H1 (cell line): ENCODE data around the gene ADGRF5. TPM values are rescaled to one million over a fixed set of nuclear protein-coding genes. Genes with fewer than 3 reads are reported as not detected.

Experiments used
- CTCF ChIA-PET: fragments of 300-600 bp; sonication (Branson Sonifier 250); formaldehyde crosslinking; loops from one replicate; lab custom pipeline; 2021; ENCODE audit not compliant: partially characterized antibody; lab: Charles Lee
- POLR2A ChIA-PET: fragments of 300-600 bp; sonication (Branson Sonifier 250); formaldehyde crosslinking; loops from one replicate; lab custom pipeline; 2021; ENCODE audit warnings: inconsistent platforms; ENCODE audit not compliant: partially characterized antibody; lab: Charles Lee
- DNase-seq, 2 experiments: peaks; one replicate each; pipeline versions ENCODE4 v3.0.0 to v3.0.0-alpha.2; 2010 to 2022; ENCODE audit warnings: low spot score in 2 of 2, low read depth in 1 of 2, mixed read lengths in 1 of 2
- FAIRE-seq: peaks from 2 replicates; lab custom pipeline; 2011; peaks lifted over from hg19 to GRCh38; lab: Jason Lieb, UNC
- H2AFZ ChIP-seq: 2 replicates; pipeline ENCODE4 v1.8.1; 2012; ENCODE audit warnings: low read length, inconsistent platforms
- H2AK5ac ChIP-seq: 2 replicates; pipeline ENCODE4 v1.6.1; 2013; ENCODE audit warnings: low read depth, low read length
- H2BK120ac ChIP-seq: replicated peaks from 2 replicates; pipeline ENCODE3; 2013; ENCODE audit warnings: low read depth, low read length, inconsistent platforms
- H2BK12ac ChIP-seq: 2 replicates; pipeline ENCODE4 v1.6.1; 2013; ENCODE audit warnings: low read depth, low read length
- H2BK15ac ChIP-seq: 2 replicates; pipeline ENCODE4 v1.6.1; 2013; ENCODE audit warnings: low read length
- H2BK20ac ChIP-seq: 2 replicates; pipeline ENCODE4 v1.6.1; 2013; ENCODE audit warnings: low read length
- H2BK5ac ChIP-seq: 2 replicates; pipeline ENCODE4 v1.6.1; 2013; ENCODE audit warnings: low read depth, low read length
- H3K14ac ChIP-seq: 2 replicates; pipeline ENCODE4 v1.6.1; 2013; ENCODE audit warnings: inconsistent platforms; ENCODE audit not compliant: insufficient read length
- H3K18ac ChIP-seq: 2 replicates; pipeline ENCODE4 v1.6.1; 2013; ENCODE audit warnings: low read length; ENCODE audit errors: extremely low read depth
- H3K23ac ChIP-seq: 2 replicates; pipeline ENCODE4 v1.6.1; 2013; ENCODE audit warnings: inconsistent platforms; ENCODE audit not compliant: insufficient read length
- H3K23me2 ChIP-seq: 2 replicates; pipeline ENCODE4 v1.6.1; 2013; ENCODE audit warnings: low read depth, low read length
- H3K27ac ChIP-seq: 2 replicates; pipeline ENCODE4 v1.6.1; 2011; ENCODE audit warnings: low read depth, low read length, inconsistent platforms
- H3K27me3 ChIP-seq, 4 experiments: replicated peaks in 1 of 4; 1 replicate in 1 of 4; 2 replicates in 3 of 4; pipeline versions ENCODE4 v1.6.1 to v1.8.1; 2011 to 2013; ENCODE audit warnings: low read length in 3 of 4, mild to moderate bottlenecking in 3 of 4, inconsistent platforms in 2 of 4, mixed read lengths in 2 of 4, moderate library complexity in 1 of 4; ENCODE audit not compliant: control insufficient read depth in 3 of 4, insufficient read depth in 3 of 4; ENCODE audit errors: extremely low read depth in 1 of 4
- H3K36me3 ChIP-seq, 4 experiments: 2 replicates each; pipeline versions ENCODE4 v1.6.1 to v1.8.1; 2011 to 2013; ENCODE audit warnings: mild to moderate bottlenecking in 4 of 4, low read length in 3 of 4, moderate library complexity in 2 of 4, control low read depth in 1 of 4, inconsistent platforms in 1 of 4; ENCODE audit not compliant: insufficient read depth in 4 of 4, control insufficient read depth in 2 of 4
- H3K4ac ChIP-seq: replicated peaks from 2 replicates; pipeline ENCODE3; 2013; ENCODE audit warnings: low read length, low read depth, mixed read lengths, inconsistent platforms; ENCODE audit not compliant: insufficient read length
- H3K4me1 ChIP-seq, 4 experiments: replicated peaks in 1 of 4; 1 replicate in 1 of 4; 2 replicates in 3 of 4; pipeline versions ENCODE4 v1.6.1 to v1.8.1; 2011 to 2013; ENCODE audit warnings: low read length in 3 of 4, inconsistent platforms in 2 of 4, mixed read lengths in 1 of 4; ENCODE audit not compliant: insufficient read depth in 4 of 4, control insufficient read depth in 3 of 4
- H3K4me2 ChIP-seq, 2 experiments: 2 replicates each; pipeline versions ENCODE4 v1.6.1 to v1.8.1; 2011 to 2013; ENCODE audit warnings: low read depth in 2 of 2, low read length in 2 of 2, control low read depth in 1 of 2, inconsistent platforms in 1 of 2, mild to moderate bottlenecking in 1 of 2; ENCODE audit not compliant: insufficient read depth in 1 of 2
- H3K4me3 ChIP-seq, 4 experiments: fragments of 200-600, 300-600 bp in 1 of 4; sonication (generic), shearing (Covaris generic), sonication (Bioruptor Twin) in 1 of 4; 2 replicates each; pipeline versions ENCODE4 v1.5.1 to v1.8.1; 2011 to 2016; ENCODE audit warnings: low read length in 4 of 4, low read depth in 3 of 4, control low read depth in 2 of 4, inconsistent platforms in 2 of 4, mild to moderate bottlenecking in 2 of 4, mixed read lengths in 1 of 4, moderate library complexity in 1 of 4; ENCODE audit not compliant: insufficient read depth in 2 of 4; ENCODE audit errors: extremely low read depth in 1 of 4
- H3K56ac ChIP-seq: replicated peaks from 2 replicates; pipeline ENCODE3; 2013; ENCODE audit warnings: low read depth, mild to moderate bottlenecking, mixed read lengths, low read length, inconsistent platforms; ENCODE audit not compliant: insufficient read length
- H3K79me1 ChIP-seq: 2 replicates; pipeline ENCODE4 v1.6.1; 2013; ENCODE audit warnings: low read depth, low read length, control low read depth
- H3K79me2 ChIP-seq, 2 experiments: 2 replicates each; pipeline versions ENCODE4 v1.6.1 to v1.8.1; 2012 to 2013; ENCODE audit warnings: low read length in 2 of 2, mild to moderate bottlenecking in 2 of 2, inconsistent platforms in 1 of 2; ENCODE audit not compliant: insufficient read depth in 2 of 2, control insufficient read depth in 1 of 2
- H3K9ac ChIP-seq, 4 experiments: replicated peaks in 1 of 4; 1 replicate in 1 of 4; 2 replicates in 3 of 4; pipeline versions ENCODE4 v1.6.1 to v1.8.1; 2011 to 2013; ENCODE audit warnings: low read depth in 3 of 4, low read length in 3 of 4, control low read depth in 2 of 4, mild to moderate bottlenecking in 2 of 4, moderate library complexity in 2 of 4, inconsistent platforms in 1 of 4; ENCODE audit errors: extremely low read depth in 1 of 4
- H3K9me3 ChIP-seq, 2 experiments: 2 replicates each; pipeline versions ENCODE4 v1.6.1 to v1.8.1; 2012 to 2013; ENCODE audit warnings: mild to moderate bottlenecking in 2 of 2, moderate library complexity in 2 of 2, control low read depth in 1 of 2, inconsistent platforms in 1 of 2, low read depth in 1 of 2, low read length in 1 of 2, mixed read lengths in 1 of 2; ENCODE audit not compliant: insufficient read depth in 2 of 2
- H4K20me1 ChIP-seq, 2 experiments: replicated peaks in 1 of 2; 2 replicates each; pipeline versions ENCODE3 to v1.8.1; 2011 to 2013; ENCODE audit warnings: inconsistent platforms in 2 of 2, low read length in 2 of 2, mild to moderate bottlenecking in 1 of 2; ENCODE audit not compliant: insufficient read depth in 2 of 2, control insufficient read depth in 1 of 2
- H4K5ac ChIP-seq: 2 replicates; pipeline ENCODE4 v1.6.1; 2013; ENCODE audit warnings: low read length, low read depth, mixed read lengths, inconsistent platforms; ENCODE audit not compliant: insufficient read length
- H4K8ac ChIP-seq: 2 replicates; pipeline ENCODE4 v1.8.0; 2013; ENCODE audit warnings: mild to moderate bottlenecking, moderate library complexity, low read length, inconsistent platforms; ENCODE audit not compliant: insufficient read depth; ENCODE audit errors: extremely low read depth
- H4K91ac ChIP-seq: replicated peaks from 2 replicates; pipeline ENCODE3; 2013; ENCODE audit warnings: low read length, mixed read lengths, inconsistent platforms; ENCODE audit not compliant: insufficient read length
- BACH1 ChIP-seq: IDR thresholded peaks from 2 replicates; pipeline ENCODE4 v1.6.1; 2012; ENCODE audit warnings: low read length, improper control_type of control experiment
- CBX5 ChIP-seq: fragments of 300-800, 300-1000 bp; sonication (generic); IDR thresholded peaks from 2 replicates; pipeline ENCODE4 v1.7.1; 2016; ENCODE audit warnings: antibody characterized with exemption, low read length, low read depth
- CTBP2 ChIP-seq: IDR thresholded peaks from 2 replicates; pipeline ENCODE4 v1.7.0; 2011; ENCODE audit warnings: borderline replicate concordance, mild to moderate bottlenecking, moderate library complexity, mixed read lengths, low read length; ENCODE audit not compliant: insufficient read depth, insufficient read length
- JUN ChIP-seq: IDR thresholded peaks from 2 replicates; pipeline ENCODE4 v1.6.1; 2011; ENCODE audit warnings: low read depth, mild to moderate bottlenecking, improper control_type of control experiment, low read length
- KDM1A ChIP-seq: fragments of 200-600, 300-600 bp; sonication (generic); IDR thresholded peaks from 2 replicates; pipeline ENCODE4 v1.7.1; 2016; ENCODE audit warnings: mild to moderate bottlenecking, low read length, borderline replicate concordance
- POU5F1 ChIP-seq: IDR thresholded peaks from 2 replicates; pipeline ENCODE4 v1.6.1; 2011; ENCODE audit warnings: low read depth, mild to moderate bottlenecking, low read length, moderate library complexity
- SAP30 ChIP-seq: fragments of 300-600 bp; sonication (generic); IDR thresholded peaks from 2 replicates; pipeline ENCODE4 v1.7.1; 2012; ENCODE audit warnings: low read length, moderate library complexity, mild to moderate bottlenecking, inconsistent platforms; ENCODE audit not compliant: insufficient read depth, insufficient replicate concordance
- SIN3A ChIP-seq, 2 experiments: IDR thresholded peaks in 1 of 2; conservative IDR thresholded peaks in 1 of 2; 2 replicates each; pipeline ENCODE4 v1.6.1; 2011 to 2012; ENCODE audit warnings: low read length in 2 of 2, improper control_type of control experiment in 1 of 2, low read depth in 1 of 2, mild to moderate bottlenecking in 1 of 2
- SIX5 ChIP-seq: IDR thresholded peaks from 2 replicates; pipeline ENCODE4 v1.6.1; 2011; ENCODE audit warnings: mild to moderate bottlenecking, low read depth, low read length
- SP4 ChIP-seq: IDR thresholded peaks from 2 replicates; pipeline ENCODE4 v1.6.1; 2012; ENCODE audit warnings: low read length, inconsistent platforms
- SRF ChIP-seq: IDR thresholded peaks from 2 replicates; pipeline ENCODE4 v1.6.1; 2011; ENCODE audit warnings: mild to moderate bottlenecking, low read depth, low read length, moderate library complexity
- WGBS, 2 experiments: shearing (Covaris generic) in 1 of 2; methylation state at CpG; one replicate each; pipeline versions ENCODE4 v1.1.6 to v1.1.7; 2013 to 2015; ENCODE audit warnings: low lambda C conversion rate in 2 of 2, mixed read lengths in 2 of 2, inconsistent platforms in 1 of 2, low coverage in 1 of 2, missing lambda C conversion rate in 1 of 2; ENCODE audit not compliant: insufficient replicate concordance in 2 of 2, insufficient coverage in 1 of 2, insufficient read length in 1 of 2; ENCODE audit errors: extremely low coverage in 1 of 2, missing lambda C conversion rate in 1 of 2; 5-methylcytosine and 5-hydroxymethylcytosine counted together
- polyA plus RNA-seq, 7 experiments: library from polyadenylated mRNA; depleted of rRNA in 3 of 7; stranded (reverse) in 5 of 7; unstranded in 2 of 7; fragments of >200 nt in 5 of 7; fragments of 200-250 nt in 2 of 7; gene quantifications; 1 replicate in 5 of 7; 2 replicates in 1 of 7; 4 replicates in 1 of 7; pipeline versions ENCODE4 v1.2.1 to v1.2.3, GENCODE V29; 2011 to 2013; ENCODE audit warnings: missing spikeins in 2 of 7, mixed read lengths in 2 of 7
- total RNA-seq: library from RNA; stranded (reverse); fragmentation: NEBNext Ultra II Directional; extraction: Animal tissue kit (Norgen Biotek cat#: 25700); gene quantifications from 2 replicates; pipeline ENCODE4 v1.2.1, GENCODE V29; 2021

The ADGRF5 gene
- total and polyA plus RNA-seq, 2 of the 8 experiments (the other 6 are each of a cell fraction or from before 2014, with no cell fraction given) = 0.06 TPM; not detected in 1

DNA sequence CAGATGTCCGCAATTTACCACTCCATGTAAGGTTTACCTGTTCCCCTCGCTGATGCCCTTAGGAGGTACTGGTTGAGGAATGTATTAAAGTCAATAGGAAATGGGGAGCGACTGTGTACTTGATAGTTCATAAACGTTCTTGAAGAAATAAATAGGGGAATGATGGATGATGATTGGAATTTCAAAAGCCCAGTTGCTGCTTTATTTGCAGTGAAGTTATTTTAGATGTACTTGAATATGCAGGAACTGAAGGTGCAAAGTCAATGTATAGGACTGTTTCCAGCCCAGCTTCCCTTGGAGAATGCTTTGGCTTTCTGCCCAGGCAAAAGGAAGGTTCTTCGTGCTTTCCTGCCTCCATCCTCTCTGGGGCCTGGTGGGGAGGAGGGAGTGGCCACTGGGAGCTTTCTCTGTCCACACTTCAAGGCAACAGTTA, 19.8 kb downstream of the ADGRF5 start:
- no peak overlapping the region for H2AFZ ChIP-seq
- 97% methylated on average over 5 of the region's 5 CpGs; no CpG with 5 or more reads in 1 of the 2 experiments for WGBS, 2 experiments
- no peak overlapping the region for H2BK15ac ChIP-seq
- no peaks in the 10 kb centered on the region for H3K36me3 ChIP-seq
- H3K27me3 ChIP-seq = no peaks in the 10 kb centered on the region
- H2BK120ac ChIP-seq = no peak overlapping the region
- no peak overlapping the region for H3K18ac ChIP-seq
- no peak overlapping the region for H3K4me2 ChIP-seq
- ChIA-PET CTCF (interaction anchor here (1.5 to 1.8 kb wide), 2 partner anchors 63 to 88 kb away, joined by 4 read pairs; no protein-coding TSS in a partner anchor), POLR2A (no interaction called here)
- TF ChIP-seq SIN3A (conservative IDR thresholded peaks at IDR 0.05 in 1 of 2, IDR thresholded peaks at IDR 0.05 in 1 of 2; ENCODE audit: low read depth in 1 of 2, low read length in 2 of 2) (no peak), CTBP2 (no peak), SRF (no peak), SIX5 (no peak), BACH1 (no peak), KDM1A (no peak), SAP30 (no peak), JUN (no peak), POU5F1 (no peak), SP4 (no peak), CBX5 (no peak)
- H3K23me2 ChIP-seq = no peaks in the 10 kb centered on the region
- H3K27ac ChIP-seq = no peak overlapping the region
- no peaks in the 10 kb centered on the region for H3K4me1 ChIP-seq
- DNase-seq (no peak), FAIRE-seq (no peak)
- H3K14ac ChIP-seq = no peak overlapping the region
- H3K4me3 ChIP-seq = no peak overlapping the region
- H3K4ac ChIP-seq = no peak overlapping the region
- H2AK5ac ChIP-seq = no peak overlapping the region
- H3K9ac ChIP-seq = no peak overlapping the region
- H2BK5ac ChIP-seq = no peak overlapping the region
- no peak overlapping the region for H3K23ac ChIP-seq
- no peak overlapping the region for H2BK20ac ChIP-seq
- no peak overlapping the region for H2BK12ac ChIP-seq
- H4K91ac ChIP-seq = no peak overlapping the region
- H3K56ac ChIP-seq = no peak overlapping the region
- H4K20me1 ChIP-seq = no peaks in the 10 kb centered on the region
- H3K79me1 ChIP-seq = no peaks in the 10 kb centered on the region
- no peaks in the 10 kb centered on the region for H3K9me3 ChIP-seq
- no peak overlapping the region for H4K5ac ChIP-seq
- H3K79me2 ChIP-seq = no peaks in the 10 kb centered on the region
- H4K8ac ChIP-seq = no peak overlapping the region
